Measurements from ENCODE around the gene ERFL.

ERFL gene

DNA sequence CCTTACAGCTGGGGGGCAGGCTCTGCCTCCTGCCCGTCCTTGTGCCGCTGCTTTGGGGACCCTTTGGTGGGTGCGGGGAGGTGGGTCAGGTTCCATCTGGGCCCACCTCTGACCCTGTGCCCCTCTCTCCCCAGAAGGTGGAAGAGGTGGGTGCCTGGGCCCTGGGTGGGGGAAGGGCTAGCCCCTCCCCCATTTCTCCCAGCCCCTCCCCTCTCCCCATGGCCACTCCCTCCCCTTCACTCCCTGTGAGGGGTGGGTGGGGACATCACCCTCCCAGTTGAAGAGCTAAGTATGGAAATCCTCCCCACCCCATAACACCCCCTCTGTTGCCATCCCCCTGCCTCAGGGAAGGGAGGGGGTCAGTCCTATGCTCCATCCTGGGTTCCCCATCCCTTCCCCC lies 31.1 kb downstream of the ERFL start:
- TF ChIP-seq, protein P1, sequence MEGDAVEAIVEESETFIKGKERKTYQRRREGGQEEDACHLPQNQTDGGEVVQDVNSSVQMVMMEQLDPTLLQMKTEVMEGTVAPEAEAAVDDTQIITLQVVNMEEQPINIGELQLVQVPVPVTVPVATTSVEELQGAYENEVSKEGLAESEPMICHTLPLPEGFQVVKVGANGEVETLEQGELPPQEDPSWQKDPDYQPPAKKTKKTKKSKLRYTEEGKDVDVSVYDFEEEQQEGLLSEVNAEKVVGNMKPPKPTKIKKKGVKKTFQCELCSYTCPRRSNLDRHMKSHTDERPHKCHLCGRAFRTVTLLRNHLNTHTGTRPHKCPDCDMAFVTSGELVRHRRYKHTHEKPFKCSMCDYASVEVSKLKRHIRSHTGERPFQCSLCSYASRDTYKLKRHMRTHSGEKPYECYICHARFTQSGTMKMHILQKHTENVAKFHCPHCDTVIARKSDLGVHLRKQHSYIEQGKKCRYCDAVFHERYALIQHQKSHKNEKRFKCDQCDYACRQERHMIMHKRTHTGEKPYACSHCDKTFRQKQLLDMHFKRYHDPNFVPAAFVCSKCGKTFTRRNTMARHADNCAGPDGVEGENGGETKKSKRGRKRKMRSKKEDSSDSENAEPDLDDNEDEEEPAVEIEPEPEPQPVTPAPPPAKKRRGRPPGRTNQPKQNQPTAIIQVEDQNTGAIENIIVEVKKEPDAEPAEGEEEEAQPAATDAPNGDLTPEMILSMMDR (IDR thresholded peaks at IDR 0.05; ENCODE audit: extremely low read depth, insufficient read depth, missing control alignments) = no peak
- in situ Hi-C loops (cut with MboI; ENCODE audit: low pct_unique_long_range_greater_than_20kb, low sequenced_read_pairs, unreplicated experiment) = no loop called here
- no peak for DNase-seq (ENCODE audit: low spot score)

DNA sequence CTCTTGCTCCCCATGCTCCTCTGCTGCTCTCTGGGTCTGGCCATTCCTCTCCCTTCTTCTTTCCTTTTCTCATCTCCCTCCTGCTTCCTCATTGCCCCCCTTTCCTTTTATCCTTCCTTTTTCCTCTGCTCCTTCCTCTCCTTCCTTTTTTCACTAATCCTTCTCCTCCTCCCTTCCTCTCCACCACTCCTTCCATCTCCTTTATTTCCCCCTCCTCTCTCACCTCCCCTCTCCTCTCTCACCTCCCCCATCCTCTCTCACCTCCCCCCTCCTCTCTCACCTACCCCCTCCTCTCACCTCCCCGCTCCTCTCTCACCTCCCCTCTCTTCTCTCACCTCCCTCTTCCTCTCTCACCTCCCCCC lies 31.7 kb downstream of the ERFL start:
- TF ChIP-seq, protein P1 (IDR thresholded peaks at IDR 0.05; ENCODE audit: extremely low read depth, insufficient read depth, missing control alignments) = no peak
- in situ Hi-C loops (cut with MboI; ENCODE audit: low pct_unique_long_range_greater_than_20kb, low sequenced_read_pairs, unreplicated experiment) = no loop called here
- no peak for DNase-seq (ENCODE audit: low spot score)

DNA sequence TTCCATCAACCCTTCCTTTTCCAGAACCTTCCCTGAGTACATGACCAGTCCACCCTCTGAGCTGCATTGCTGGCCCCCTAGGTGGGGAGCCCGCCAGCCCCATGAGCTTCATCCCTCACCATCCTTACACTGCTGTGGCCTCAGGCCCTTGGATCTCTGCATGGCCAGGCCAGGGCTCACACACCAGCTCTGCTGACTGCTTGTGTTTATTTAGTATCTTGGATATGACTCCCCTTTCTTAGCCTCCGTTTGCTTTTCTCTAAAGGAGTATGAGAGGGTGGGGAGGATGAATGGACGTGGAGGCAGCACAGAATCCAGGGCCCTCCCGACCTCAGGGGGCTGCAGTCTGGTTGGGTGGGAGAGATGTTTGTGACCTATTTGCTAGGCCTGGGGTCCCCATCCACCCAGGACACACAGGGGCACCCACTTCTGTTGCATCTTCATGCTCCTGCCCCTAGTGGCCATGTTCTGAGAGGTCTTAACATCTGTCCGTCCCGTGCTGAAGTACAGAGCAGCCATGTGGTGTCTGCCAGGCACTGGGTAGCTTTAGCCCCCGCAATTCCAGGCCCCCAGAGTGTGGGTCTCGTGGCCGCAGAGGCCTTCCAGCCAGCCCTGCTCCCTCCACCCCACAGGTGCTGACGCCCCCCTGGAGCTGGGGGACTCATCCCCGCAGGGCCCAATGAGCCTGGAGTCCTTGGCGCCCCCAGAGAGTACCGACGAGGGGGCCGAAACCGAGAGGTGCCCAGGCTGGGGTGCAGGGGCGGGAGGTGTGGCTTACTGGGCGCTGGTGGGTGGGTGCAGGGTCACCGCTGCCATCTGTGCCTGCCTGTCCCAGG lies 32.3 kb downstream of the ERFL start:
- TF ChIP-seq, protein P1 (IDR thresholded peaks at IDR 0.05; ENCODE audit: extremely low read depth, insufficient read depth, missing control alignments) = peak; percentile 24
- DNase-seq (ENCODE audit: low spot score) = no peak
- in situ Hi-C loops (cut with MboI; ENCODE audit: low pct_unique_long_range_greater_than_20kb, low sequenced_read_pairs, unreplicated experiment) = no loop called here

DNA sequence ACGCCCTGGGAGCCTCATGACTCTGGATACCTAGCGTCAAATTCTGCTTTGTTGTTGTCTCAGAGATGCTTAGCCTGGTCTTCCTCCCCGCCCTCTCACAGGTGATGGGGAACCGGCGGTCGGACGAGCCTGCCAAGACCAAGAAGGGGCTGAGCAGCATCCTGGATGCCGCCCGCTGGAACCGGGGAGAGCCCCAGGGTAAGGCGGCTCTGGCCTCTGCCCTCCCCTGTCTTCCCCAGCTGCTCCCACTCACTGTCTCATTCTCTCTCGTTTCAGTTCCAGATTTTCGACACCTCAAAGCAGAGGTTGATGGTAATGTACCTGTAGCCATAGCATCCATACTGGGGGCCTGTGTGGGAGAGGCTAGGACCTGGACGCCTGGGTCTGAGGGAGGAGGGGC lies 33.9 kb downstream of the ERFL start:
- in situ Hi-C loops (cut with MboI; ENCODE audit: low pct_unique_long_range_greater_than_20kb, low sequenced_read_pairs, unreplicated experiment) = no loop called here
- TF ChIP-seq, protein P1 (IDR thresholded peaks at IDR 0.05; ENCODE audit: extremely low read depth, insufficient read depth, missing control alignments) = no peak
- DNase-seq (ENCODE audit: low spot score) = no peak

DNA sequence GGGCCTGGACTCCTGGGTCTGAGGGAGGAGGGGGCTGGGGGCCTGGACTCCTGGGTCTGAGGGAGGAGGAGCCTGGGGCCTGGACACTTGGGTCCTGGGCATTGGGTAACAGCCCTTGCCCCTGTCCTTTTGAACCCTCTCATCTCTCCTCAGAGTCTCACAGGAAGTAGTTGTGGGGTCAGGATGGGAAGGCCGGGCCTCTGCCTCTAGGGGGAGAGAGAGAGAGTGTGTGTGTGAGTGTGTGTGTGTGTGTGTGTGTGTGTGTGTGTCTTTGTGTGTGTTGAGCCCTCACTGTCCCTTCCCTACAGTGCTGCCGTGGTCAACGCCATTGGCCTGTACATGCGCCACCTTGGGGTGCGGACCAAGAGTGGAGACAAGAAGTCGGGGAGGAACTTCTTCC lies 34.4 kb downstream of the ERFL start:
- TF ChIP-seq, protein P1 (IDR thresholded peaks at IDR 0.05; ENCODE audit: extremely low read depth, insufficient read depth, missing control alignments) = peak; percentile 20
- in situ Hi-C loops (cut with MboI; ENCODE audit: low pct_unique_long_range_greater_than_20kb, low sequenced_read_pairs, unreplicated experiment) = no loop called here
- no peak for DNase-seq (ENCODE audit: low spot score)

DNA sequence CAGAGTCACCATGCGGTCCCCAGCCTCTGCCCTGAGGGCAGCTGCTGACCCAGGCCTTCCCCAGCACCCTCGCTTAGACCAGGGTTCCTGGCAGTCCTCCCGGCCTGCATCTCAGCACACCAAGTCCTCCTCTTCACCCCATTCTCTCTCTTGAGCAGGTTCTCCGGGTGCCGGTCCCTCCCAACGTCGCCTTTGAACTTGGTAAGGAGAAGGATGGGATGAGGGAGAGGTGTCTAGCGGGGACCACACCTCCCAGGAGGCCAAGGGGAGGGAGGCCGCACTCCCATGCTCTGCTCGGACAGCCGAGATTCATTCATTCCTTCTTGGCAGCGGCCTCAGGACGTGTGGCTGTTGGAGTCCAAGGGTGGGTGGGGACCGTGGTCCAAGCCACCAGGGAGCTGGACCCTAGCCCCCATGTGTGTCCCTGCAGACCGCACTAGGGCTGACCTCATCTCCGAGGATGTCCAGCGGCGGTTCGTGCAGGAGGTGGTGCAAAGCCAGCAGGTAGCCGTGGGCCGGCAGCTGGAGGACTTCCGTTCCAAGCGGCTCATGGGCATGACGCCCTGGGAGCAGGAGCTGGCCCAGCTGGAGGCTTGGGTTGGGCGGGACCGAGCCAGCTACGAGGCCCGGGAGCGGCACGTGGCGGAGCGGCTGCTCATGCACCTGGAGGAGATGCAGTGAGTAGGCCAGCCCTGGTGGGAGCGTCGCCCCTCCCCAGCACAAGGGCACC lies 35.9 kb downstream of the ERFL start:
- no peak for DNase-seq (ENCODE audit: low spot score)
- TF ChIP-seq, protein P1 (IDR thresholded peaks at IDR 0.05; ENCODE audit: extremely low read depth, insufficient read depth, missing control alignments) = no peak
- in situ Hi-C loops (cut with MboI; ENCODE audit: low pct_unique_long_range_greater_than_20kb, low sequenced_read_pairs, unreplicated experiment) = no loop called here

All from GM13977 (cell line).